ENCODE data around the gene SYNGR4.

SYNGR4 gene

DNA sequence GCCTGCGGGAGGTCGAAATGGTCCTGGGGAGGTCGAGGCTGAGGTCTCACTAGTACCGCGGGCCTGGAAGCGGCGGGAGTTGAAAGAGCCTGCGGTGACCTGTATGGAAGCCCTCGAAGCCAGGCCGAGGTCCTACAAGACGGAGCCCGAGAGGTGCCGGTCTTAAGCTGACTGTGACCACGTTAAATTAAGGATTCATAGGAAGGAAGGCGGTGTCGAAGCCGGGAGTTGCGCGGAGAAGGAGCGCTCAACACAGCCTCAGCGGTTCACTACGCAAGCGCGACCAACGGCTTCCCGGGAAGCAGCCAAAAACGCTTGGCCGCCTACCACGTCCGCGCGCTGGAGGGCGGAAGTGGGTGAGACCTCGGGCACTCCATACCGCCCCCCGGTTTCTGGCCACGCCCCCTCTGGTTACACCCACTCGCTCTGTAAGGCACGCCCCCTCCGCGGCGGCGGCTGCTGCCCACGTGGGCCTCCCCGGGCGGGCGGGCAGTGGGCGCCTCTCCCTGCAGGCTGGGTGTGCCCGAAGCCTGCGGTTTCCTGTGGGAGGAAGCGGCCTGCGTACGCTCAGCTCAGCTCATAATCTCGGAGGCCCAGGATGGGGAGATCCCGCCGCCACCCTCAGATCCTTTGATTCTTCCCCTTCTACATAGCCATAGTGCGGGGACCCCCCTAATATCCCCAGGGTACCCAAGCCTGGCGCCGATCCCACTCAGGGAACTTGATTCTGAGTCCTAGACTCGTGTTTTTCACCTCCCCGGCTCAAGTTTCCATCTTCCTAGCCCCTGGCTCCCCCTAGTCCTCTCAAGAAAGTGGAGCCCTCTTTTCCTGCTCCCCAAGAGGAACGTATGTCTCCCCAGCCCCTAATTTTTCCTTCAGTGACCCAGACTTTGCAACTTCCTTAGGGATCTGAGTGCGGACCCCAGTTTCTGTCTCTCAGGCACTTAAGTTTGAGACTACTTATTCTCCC is 42.3 kb upstream of the SYNGR4 start:
- TF ChIP-seq, protein P1, sequence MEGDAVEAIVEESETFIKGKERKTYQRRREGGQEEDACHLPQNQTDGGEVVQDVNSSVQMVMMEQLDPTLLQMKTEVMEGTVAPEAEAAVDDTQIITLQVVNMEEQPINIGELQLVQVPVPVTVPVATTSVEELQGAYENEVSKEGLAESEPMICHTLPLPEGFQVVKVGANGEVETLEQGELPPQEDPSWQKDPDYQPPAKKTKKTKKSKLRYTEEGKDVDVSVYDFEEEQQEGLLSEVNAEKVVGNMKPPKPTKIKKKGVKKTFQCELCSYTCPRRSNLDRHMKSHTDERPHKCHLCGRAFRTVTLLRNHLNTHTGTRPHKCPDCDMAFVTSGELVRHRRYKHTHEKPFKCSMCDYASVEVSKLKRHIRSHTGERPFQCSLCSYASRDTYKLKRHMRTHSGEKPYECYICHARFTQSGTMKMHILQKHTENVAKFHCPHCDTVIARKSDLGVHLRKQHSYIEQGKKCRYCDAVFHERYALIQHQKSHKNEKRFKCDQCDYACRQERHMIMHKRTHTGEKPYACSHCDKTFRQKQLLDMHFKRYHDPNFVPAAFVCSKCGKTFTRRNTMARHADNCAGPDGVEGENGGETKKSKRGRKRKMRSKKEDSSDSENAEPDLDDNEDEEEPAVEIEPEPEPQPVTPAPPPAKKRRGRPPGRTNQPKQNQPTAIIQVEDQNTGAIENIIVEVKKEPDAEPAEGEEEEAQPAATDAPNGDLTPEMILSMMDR (IDR thresholded peaks at IDR 0.05; ENCODE audit: low read depth, low read length): no peak; the same call in 1 of the 2 replicates
- Histone ChIP-seq H3K9me3 (no peaks in the 10 kb centered on the region), H3K36me3 (no peaks in the 10 kb centered on the region), H3K27me3 (no peaks in the 10 kb centered on the region), H3K4me1 (peaks cover 23% of the 10 kb centered on the region), H3K4me3 (ENCODE audit: low read depth, low read length) (peak overlapping the region; percentile 56)
- DNase-seq: peak; percentile 100

DNA sequence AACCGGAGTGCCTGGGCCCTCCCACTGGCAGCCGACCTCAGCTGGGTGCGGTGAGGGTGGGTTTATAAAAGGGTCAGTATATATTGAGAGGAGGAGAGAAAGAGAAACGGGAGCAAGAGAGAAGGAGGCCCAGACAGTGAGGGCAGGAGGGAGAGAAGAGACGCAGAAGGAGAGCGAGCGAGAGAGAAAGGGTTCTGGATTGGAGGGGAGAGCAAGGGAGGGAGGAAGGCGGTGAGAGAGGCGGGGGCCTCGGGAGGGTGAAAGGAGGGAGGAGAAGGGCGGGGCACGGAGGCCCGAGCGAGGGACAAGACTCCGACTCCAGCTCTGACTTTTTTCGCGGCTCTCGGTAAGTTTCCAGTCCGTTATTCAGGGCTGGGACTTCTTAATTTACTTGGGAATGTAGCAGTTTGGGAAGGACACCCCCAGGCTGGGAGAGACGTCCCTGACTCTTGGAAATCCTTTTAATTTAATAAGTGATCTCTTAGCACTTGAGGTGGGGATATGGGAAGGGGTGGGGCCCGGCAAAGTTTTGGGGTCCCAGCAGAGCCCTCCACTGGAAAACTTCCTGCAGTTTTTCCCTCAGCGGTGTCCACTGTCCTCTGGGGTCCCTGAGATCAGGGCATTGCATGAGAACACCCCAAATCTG is 38.8 kb upstream of the SYNGR4 start, which contains the start of gene EMP3:
Gene EMP3, plus strand, starts transcription at position 288 of the 646 bp plus-strand sequence. CDS start 1,293 bp downstream, outside the sequence.
- TF ChIP-seq, protein P1 (IDR thresholded peaks at IDR 0.05; ENCODE audit: low read depth, low read length): no peak
- H3K4me1 ChIP-seq: peaks cover 20% of the 10 kb centered on the region
- H3K4me3 ChIP-seq (ENCODE audit: low read depth, low read length): peak within 1 kb of the TSS; percentile 4; the same call in 1 of the 2 replicates
- peak; percentile 50 for DNase-seq
- no peaks in the 10 kb centered on the region for H3K36me3 ChIP-seq
- H3K9me3 ChIP-seq: no peaks in the 10 kb centered on the region
- no peaks in the 10 kb centered on the region for H3K27me3 ChIP-seq

DNA sequence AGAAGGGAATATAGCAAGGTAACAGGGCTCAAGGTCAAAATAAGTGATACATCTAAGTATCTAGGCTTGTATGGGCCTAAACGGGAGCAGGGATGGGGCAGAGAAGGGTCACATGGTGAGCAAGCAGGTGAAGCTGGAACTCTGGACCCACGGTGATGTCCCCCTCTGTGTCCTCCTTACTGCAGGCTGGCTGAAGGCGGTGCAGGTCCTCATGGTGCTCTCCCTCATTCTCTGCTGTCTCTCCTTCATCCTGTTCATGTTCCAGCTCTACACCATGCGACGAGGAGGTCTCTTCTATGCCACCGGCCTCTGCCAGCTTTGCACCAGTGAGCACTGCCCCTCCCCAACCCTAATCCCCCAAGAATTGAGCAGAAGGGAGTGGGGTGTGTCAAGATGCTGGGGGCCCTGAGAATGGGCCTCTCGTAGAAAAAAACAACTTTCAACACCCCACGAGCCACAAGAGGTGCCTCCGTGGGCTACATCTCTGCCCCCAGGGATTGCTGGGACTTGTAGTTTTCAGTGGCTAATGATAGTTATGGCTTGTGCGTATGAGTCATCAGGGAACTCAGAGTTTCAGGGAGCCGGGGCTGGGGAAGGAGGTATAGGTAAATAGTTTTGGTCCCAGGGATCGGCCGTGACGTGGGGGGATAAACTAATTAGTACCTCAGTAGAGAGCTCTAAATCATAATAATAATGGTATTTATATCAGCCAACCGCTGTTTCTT is 34.8 kb upstream of the SYNGR4 start:
- TF ChIP-seq, protein P1 (IDR thresholded peaks at IDR 0.05; ENCODE audit: low read depth, low read length): no peak
- Histone ChIP-seq H3K36me3 (no peaks in the 10 kb centered on the region), H3K9me3 (no peaks in the 10 kb centered on the region), H3K27me3 (no peaks in the 10 kb centered on the region), H3K4me1 (peaks cover 18% of the 10 kb centered on the region; the same call in 1 of the 2 replicates), H3K4me3 (ENCODE audit: low read depth, low read length) (no peak overlapping the region; the same call in 1 of the 2 replicates)
- no peak for DNase-seq

DNA sequence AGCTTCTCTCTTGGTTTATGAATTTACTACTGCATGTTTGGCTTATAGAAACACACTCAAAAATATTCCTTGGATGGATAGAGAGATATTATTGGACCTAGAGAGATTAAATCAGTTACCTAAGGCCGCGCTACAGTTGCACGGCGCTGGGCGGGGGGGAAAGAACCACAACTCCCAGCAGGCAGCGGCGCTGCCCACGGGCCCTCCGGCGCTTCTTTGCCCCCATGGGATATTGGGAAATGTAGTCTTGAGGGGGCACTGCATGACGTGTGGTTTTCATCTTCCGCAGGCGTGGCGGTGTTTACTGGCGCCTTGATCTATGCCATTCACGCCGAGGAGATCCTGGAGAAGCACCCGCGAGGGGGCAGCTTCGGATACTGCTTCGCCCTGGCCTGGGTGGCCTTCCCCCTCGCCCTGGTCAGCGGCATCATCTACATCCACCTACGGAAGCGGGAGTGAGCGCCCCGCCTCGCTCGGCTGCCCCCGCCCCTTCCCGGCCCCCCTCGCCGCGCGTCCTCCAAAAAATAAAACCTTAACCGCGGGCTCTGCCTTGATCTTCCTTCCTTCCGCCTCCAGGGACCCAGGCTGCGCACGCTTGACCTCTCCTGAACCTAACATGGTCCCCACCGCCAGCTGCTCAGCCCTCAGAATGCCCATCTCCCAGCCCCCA is 34.0 kb upstream of the SYNGR4 start:
- Histone ChIP-seq H3K9me3 (no peaks in the 10 kb centered on the region), H3K36me3 (no peaks in the 10 kb centered on the region), H3K4me3 (ENCODE audit: low read depth, low read length) (peak overlapping the region; percentile 65), H3K27me3 (no peaks in the 10 kb centered on the region), H3K4me1 (peaks cover 18% of the 10 kb centered on the region; the same call in 1 of the 2 replicates)
- DNase-seq: peak; percentile 92
- TF ChIP-seq, protein P1 (IDR thresholded peaks at IDR 0.05; ENCODE audit: low read depth, low read length): peak; percentile 31

DNA sequence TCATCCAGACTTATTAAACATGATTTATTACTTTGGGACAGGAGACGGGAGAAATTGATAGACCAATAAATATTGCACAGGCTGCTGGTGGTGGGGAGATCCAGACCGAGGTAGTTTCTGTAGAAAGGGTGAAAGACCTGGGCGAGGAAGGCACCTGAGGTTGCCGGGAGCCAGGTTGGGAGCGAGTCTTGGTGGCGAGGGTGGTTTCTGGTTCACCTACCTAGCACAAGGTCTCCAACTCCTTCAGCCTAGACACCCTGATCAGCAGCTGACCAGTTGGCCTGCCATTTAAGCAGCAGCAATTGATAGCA is 31.9 kb upstream of the SYNGR4 start:
- DNase-seq: no peak
- no peaks in the 10 kb centered on the region for H3K27me3 ChIP-seq
- peak overlapping the region; percentile 50 for H3K4me3 ChIP-seq (ENCODE audit: low read depth, low read length)
- H3K9me3 ChIP-seq: no peaks in the 10 kb centered on the region
- TF ChIP-seq, protein P1 (IDR thresholded peaks at IDR 0.05; ENCODE audit: low read depth, low read length): no peak
- H3K4me1 ChIP-seq: peaks cover 14% of the 10 kb centered on the region; the same call in 1 of the 2 replicates
- no peaks in the 10 kb centered on the region for H3K36me3 ChIP-seq
